Keratinocyte (primary cell): Measurements from ENCODE around the gene DGKE. TPM values are rescaled to one million over a fixed set of nuclear protein-coding genes. Genes with fewer than 3 reads are reported as not detected.

Experiments used
- DNase-seq: peaks from one replicate; pipeline ENCODE4 v3.0.0-alpha.2; 2011; ENCODE audit warnings: low read depth, missing footprints, low spot score
- FAIRE-seq: peaks from 2 replicates; lab custom pipeline; 2011; peaks lifted over from hg19 to GRCh38; lab: Jason Lieb, UNC
- H2AFZ ChIP-seq: 2 replicates; pipeline ENCODE4 v1.6.0; 2012; ENCODE audit warnings: low read length, control low read depth, inconsistent platforms; ENCODE audit not compliant: control insufficient read depth
- H3K27ac ChIP-seq: 2 replicates; pipeline ENCODE4 v1.5.1; 2011; ENCODE audit warnings: low read length; ENCODE audit not compliant: control insufficient read depth, insufficient read depth
- H3K27me3 ChIP-seq: 3 replicates; pipeline ENCODE4 v1.6.0; 2011; ENCODE audit warnings: low read length; ENCODE audit not compliant: control insufficient read depth, insufficient read depth; ENCODE audit errors: extremely low read depth
- H3K36me3 ChIP-seq, 2 experiments: 2 replicates in 1 of 2; 3 replicates in 1 of 2; pipeline ENCODE4 v1.5.1; 2011; ENCODE audit warnings: low read length in 2 of 2, mild to moderate bottlenecking in 1 of 2; ENCODE audit not compliant: control insufficient read depth in 2 of 2, insufficient read depth in 2 of 2; ENCODE audit errors: extremely low read depth in 1 of 2
- H3K4me1 ChIP-seq: 3 replicates; pipeline ENCODE4 v1.5.1; 2011; ENCODE audit warnings: low read length; ENCODE audit not compliant: control insufficient read depth, insufficient read depth; ENCODE audit errors: extremely low read depth
- H3K4me2 ChIP-seq: 3 replicates; pipeline ENCODE4 v1.6.0; 2011; ENCODE audit warnings: low read depth, low read length; ENCODE audit not compliant: control insufficient read depth, insufficient read depth; ENCODE audit errors: extremely low read depth
- H3K4me3 ChIP-seq, 3 experiments: fragments of 200-600 bp in 1 of 3; sonication (generic) in 1 of 3; 2 replicates in 2 of 3; 3 replicates in 1 of 3; pipeline ENCODE4 v1.5.1; 2011 to 2016; ENCODE audit warnings: low read length in 3 of 3, mild to moderate bottlenecking in 3 of 3, control low read depth in 2 of 3, inconsistent platforms in 1 of 3, low read depth in 1 of 3, mixed read lengths in 1 of 3, mixed run types in 1 of 3, moderate library complexity in 1 of 3; ENCODE audit not compliant: control insufficient read depth in 2 of 3, insufficient read depth in 2 of 3; ENCODE audit errors: extremely low read depth in 1 of 3
- H3K79me2 ChIP-seq: 2 replicates; pipeline ENCODE4 v1.6.0; 2012; ENCODE audit warnings: low read length; ENCODE audit not compliant: control insufficient read depth, insufficient read depth
- H3K9ac ChIP-seq: 3 replicates; pipeline ENCODE4 v1.6.0; 2011; ENCODE audit warnings: low read length; ENCODE audit not compliant: control insufficient read depth, insufficient read depth; ENCODE audit errors: extremely low read depth
- H3K9me1 ChIP-seq: 3 replicates; pipeline ENCODE4 v1.6.0; 2011; ENCODE audit warnings: low read length; ENCODE audit not compliant: control insufficient read depth, insufficient read depth; ENCODE audit errors: extremely low read depth
- H3K9me3 ChIP-seq: 2 replicates; pipeline ENCODE4 v1.5.1; 2012; ENCODE audit warnings: low read depth, low read length; ENCODE audit not compliant: control insufficient read depth
- H4K20me1 ChIP-seq: 3 replicates; pipeline ENCODE4 v1.6.0; 2011; ENCODE audit warnings: low read length; ENCODE audit not compliant: control insufficient read depth, insufficient read depth; ENCODE audit errors: extremely low read depth
- EZH2 ChIP-seq: IDR thresholded peaks from one replicate; pipeline ENCODE4 v1.6.1; 2012; ENCODE audit warnings: inconsistent platforms, mild to moderate bottlenecking, low read length, moderate library complexity
- dilution Hi-C: fragments of 300-500 bp; cut with MboI; formaldehyde crosslinking; loops from one replicate; pipeline ENCODE4 v1.7.0; 2020; ENCODE audit warnings: low sequenced_read_pairs; ENCODE audit not compliant: extremely low pct_ligation_motif_present
- polyA plus RNA-seq, 5 experiments: library from polyadenylated mRNA; depleted of rRNA in 3 of 5; stranded (reverse) in 3 of 5; stranded (forward) in 1 of 5; unstranded in 1 of 5; fragments of >200 nt; gene quantifications; 1 replicate in 1 of 5; 2 replicates in 3 of 5; 3 replicates in 1 of 5; pipeline versions ENCODE4 v1.2.1 to v1.2.3, GENCODE V29; 2011 to 2012; ENCODE audit warnings: missing spikeins in 2 of 5, low read depth in 1 of 5, low replicate concordance in 1 of 5
- TF ChIP-seq, protein P1 (sequence below), 3 experiments: IDR thresholded peaks in 1 of 3; conservative IDR thresholded peaks in 1 of 3; optimal IDR thresholded peaks in 1 of 3; 2 replicates in 2 of 3; 3 replicates in 1 of 3; pipeline versions ENCODE3 to v1.5.1; 2011; ENCODE audit warnings: low read length in 3 of 3, mild to moderate bottlenecking in 3 of 3, moderate library complexity in 2 of 3, control low read depth in 1 of 3, inconsistent platforms in 1 of 3; ENCODE audit not compliant: insufficient read depth in 2 of 3; ENCODE audit errors: extremely low read depth in 1 of 3

Gene DGKE
- polyA plus RNA-seq, 1 donor (not counting 4 experiments of a cell fraction or from before 2014, with no cell fraction given) = 4.7 TPM

DNA sequence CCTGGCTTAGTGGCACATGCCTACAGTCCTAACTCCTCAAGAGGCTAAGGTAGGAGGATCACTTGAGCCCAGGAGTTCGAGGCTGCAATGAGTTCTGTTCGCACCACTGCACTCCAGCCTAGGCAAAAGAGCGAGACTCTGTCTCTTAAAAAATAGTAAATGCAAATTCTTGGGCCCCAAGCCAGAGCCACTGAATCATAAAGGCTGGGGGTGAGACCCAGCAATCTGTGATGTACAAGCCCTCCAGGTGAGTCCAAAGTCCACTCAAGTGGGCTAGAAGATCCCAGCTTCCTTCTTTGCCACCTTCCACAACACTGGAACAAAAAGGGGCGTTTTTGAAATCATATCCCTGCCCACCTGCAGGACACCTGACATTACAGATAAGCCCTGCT lies 63.0 kb downstream of the DGKE start:
- Histone ChIP-seq H4K20me1 (no peaks in the 10 kb centered on the region), H3K9me3 (no peaks in the 10 kb centered on the region), H3K4me2 (no peak overlapping the region), H3K27ac (no peak overlapping the region), H3K4me1 (peaks cover 3% of the 10 kb centered on the region), H3K4me3 (no peak overlapping the region), H2AFZ (no peak overlapping the region), H3K79me2 (peaks cover 17% of the 10 kb centered on the region), H3K36me3 (peaks cover 59 to 73% of the 10 kb centered on the region in 2 experiments), H3K9ac (no peak overlapping the region), H3K27me3 (no peaks in the 10 kb centered on the region), H3K9me1 (no peaks in the 10 kb centered on the region)
- dilution Hi-C loops = no loop called here
- FAIRE-seq (no peak), DNase-seq (no peak)
- TF ChIP-seq EZH2 = no peak
- TF ChIP-seq, protein P1, sequence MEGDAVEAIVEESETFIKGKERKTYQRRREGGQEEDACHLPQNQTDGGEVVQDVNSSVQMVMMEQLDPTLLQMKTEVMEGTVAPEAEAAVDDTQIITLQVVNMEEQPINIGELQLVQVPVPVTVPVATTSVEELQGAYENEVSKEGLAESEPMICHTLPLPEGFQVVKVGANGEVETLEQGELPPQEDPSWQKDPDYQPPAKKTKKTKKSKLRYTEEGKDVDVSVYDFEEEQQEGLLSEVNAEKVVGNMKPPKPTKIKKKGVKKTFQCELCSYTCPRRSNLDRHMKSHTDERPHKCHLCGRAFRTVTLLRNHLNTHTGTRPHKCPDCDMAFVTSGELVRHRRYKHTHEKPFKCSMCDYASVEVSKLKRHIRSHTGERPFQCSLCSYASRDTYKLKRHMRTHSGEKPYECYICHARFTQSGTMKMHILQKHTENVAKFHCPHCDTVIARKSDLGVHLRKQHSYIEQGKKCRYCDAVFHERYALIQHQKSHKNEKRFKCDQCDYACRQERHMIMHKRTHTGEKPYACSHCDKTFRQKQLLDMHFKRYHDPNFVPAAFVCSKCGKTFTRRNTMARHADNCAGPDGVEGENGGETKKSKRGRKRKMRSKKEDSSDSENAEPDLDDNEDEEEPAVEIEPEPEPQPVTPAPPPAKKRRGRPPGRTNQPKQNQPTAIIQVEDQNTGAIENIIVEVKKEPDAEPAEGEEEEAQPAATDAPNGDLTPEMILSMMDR (optimal IDR thresholded peaks at IDR 0.05 in 1 of 3, IDR thresholded peaks at IDR 0.05 in 1 of 3, conservative IDR thresholded peaks at IDR 0.05 in 1 of 3; ENCODE audit: extremely low read depth in 1 of 3, insufficient read depth in 2 of 3, low read length in 3 of 3) = no peak

DNA sequence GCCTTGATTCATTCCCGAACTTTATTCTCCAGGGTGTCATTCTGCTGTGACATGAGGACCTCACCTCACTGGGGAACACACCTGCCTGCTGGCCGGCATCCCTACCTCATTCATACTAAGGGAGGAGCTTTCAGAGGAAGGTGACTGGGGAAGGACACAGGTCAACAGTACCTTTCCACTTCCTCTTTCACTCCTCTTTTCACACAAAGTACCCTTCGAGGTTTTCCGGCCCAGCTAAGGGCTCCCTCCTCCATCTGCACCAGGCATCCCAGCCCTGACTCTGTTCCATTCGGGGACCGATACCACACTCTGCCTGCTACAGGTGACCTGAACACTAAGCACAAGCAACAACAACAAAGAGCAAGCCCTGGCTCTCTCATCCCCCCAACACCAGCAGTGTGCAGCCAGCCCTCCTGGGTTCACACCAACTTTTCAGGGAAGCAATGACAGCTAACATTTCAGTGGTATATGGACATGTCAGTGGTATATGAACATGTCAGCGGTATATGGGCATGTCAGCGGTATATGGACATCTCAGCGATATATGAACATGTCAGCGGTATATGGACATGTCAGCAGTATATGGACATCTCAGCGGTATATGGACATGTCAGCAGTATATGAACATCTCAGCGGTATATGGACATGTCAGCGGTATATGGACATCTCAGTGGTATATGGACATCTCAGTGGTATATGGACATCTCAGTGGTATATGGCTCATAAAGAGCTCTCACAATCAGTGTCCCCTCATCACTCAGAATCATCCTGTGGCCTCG lies 63.9 kb downstream of the DGKE start:
- H3K4me1 ChIP-seq = peaks cover 12% of the 10 kb centered on the region
- peaks cover 54 to 73% of the 10 kb centered on the region in 2 experiments for H3K36me3 ChIP-seq
- no peak overlapping the region for H3K4me3 ChIP-seq
- FAIRE-seq (no peak), DNase-seq (no peak)
- no peak overlapping the region for H3K9ac ChIP-seq
- peaks cover 23% of the 10 kb centered on the region for H3K79me2 ChIP-seq
- no peaks in the 10 kb centered on the region for H3K9me3 ChIP-seq
- TF ChIP-seq EZH2 = no peak
- TF ChIP-seq, protein P1 (optimal IDR thresholded peaks at IDR 0.05 in 1 of 3, IDR thresholded peaks at IDR 0.05 in 1 of 3, conservative IDR thresholded peaks at IDR 0.05 in 1 of 3; ENCODE audit: extremely low read depth in 1 of 3, insufficient read depth in 2 of 3, low read length in 3 of 3) = no peak
- H3K27ac ChIP-seq = no peak overlapping the region
- dilution Hi-C loops = no loop called here
- no peaks in the 10 kb centered on the region for H4K20me1 ChIP-seq
- H3K4me2 ChIP-seq = no peak overlapping the region
- H3K9me1 ChIP-seq = no peaks in the 10 kb centered on the region
- no peak overlapping the region for H2AFZ ChIP-seq
- H3K27me3 ChIP-seq = no peaks in the 10 kb centered on the region
